Measurements from ENCODE around the gene RASGRF2.

The RASGRF2 gene

DNA sequence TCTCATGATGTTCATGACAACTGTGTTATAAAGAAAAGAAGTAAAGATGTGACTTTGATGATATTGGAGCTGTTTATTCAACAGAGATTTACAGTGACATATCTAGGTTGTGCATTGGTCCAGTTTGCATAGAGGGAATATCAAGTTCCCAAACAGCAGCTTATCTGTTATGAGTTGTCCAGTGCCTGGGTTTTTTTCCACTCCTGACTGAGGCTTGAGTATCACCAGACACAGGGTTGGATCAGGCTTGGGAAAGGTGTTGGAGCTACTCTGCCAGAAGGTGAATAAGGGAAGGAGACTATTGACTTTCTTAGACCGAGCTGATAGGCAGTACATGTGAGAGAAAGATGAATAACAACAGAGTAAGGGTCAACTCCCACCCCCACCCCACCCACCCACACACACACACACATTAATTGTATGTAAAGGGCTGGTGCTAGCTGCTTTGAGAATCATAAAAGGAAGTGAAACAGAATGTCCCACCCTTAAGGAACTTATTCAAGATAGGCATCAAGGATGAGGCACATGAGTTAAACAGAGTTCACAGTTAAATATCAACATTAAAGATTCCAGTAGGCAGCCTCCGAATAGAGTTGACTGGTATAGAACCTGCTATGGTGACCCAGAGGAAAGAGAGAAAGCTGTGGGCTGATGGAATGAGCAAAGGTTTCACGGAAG lies 33.0 kb upstream of the RASGRF2 start:
- Histone ChIP-seq H3K4me3 (replicated peaks; ENCODE audit: low read depth, low read length) (no peak overlapping the region), H3K36me3 (ENCODE audit: control insufficient read depth, insufficient read depth, low read length) (no peaks in the 10 kb centered on the region), H3K27me3 (replicated peaks; ENCODE audit: control insufficient read depth, insufficient read depth, low read length) (no peaks in the 10 kb centered on the region)
- TF ChIP-seq, protein P1, sequence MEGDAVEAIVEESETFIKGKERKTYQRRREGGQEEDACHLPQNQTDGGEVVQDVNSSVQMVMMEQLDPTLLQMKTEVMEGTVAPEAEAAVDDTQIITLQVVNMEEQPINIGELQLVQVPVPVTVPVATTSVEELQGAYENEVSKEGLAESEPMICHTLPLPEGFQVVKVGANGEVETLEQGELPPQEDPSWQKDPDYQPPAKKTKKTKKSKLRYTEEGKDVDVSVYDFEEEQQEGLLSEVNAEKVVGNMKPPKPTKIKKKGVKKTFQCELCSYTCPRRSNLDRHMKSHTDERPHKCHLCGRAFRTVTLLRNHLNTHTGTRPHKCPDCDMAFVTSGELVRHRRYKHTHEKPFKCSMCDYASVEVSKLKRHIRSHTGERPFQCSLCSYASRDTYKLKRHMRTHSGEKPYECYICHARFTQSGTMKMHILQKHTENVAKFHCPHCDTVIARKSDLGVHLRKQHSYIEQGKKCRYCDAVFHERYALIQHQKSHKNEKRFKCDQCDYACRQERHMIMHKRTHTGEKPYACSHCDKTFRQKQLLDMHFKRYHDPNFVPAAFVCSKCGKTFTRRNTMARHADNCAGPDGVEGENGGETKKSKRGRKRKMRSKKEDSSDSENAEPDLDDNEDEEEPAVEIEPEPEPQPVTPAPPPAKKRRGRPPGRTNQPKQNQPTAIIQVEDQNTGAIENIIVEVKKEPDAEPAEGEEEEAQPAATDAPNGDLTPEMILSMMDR (IDR thresholded peaks at IDR 0.05; ENCODE audit: insufficient read depth, low read length, poor library complexity, severe bottlenecking), result no peak
- no peak for DNase-seq (ENCODE audit: extremely low read depth, insufficient read length)

DNA sequence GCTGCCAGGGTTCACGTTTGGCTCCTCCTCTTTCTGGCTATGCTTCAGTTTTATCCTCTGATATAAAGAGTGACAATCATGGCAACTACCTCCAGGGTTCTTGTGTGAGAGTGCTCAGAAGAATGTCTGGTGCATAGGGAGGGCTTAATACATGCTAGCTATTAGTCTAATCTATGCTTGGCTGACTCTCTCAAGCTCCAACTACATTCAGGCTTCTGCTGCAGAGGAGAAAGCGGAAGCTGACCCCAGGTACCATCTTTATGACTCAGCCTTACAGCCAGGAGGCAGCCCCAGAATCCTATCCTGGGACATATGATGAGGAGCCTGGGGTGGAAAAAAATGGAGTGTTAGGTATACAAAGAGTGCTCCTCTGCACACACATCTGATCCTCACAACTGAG lies 32.1 kb upstream of the RASGRF2 start:
- Histone ChIP-seq H3K36me3 (ENCODE audit: control insufficient read depth, insufficient read depth, low read length) (no peaks in the 10 kb centered on the region), H3K27me3 (replicated peaks; ENCODE audit: control insufficient read depth, insufficient read depth, low read length) (no peaks in the 10 kb centered on the region), H3K4me3 (replicated peaks; ENCODE audit: low read depth, low read length) (no peak overlapping the region)
- TF ChIP-seq, protein P1 (IDR thresholded peaks at IDR 0.05; ENCODE audit: insufficient read depth, low read length, poor library complexity, severe bottlenecking), result no peak
- peak; percentile 30 for DNase-seq (ENCODE audit: extremely low read depth, insufficient read length)

DNA sequence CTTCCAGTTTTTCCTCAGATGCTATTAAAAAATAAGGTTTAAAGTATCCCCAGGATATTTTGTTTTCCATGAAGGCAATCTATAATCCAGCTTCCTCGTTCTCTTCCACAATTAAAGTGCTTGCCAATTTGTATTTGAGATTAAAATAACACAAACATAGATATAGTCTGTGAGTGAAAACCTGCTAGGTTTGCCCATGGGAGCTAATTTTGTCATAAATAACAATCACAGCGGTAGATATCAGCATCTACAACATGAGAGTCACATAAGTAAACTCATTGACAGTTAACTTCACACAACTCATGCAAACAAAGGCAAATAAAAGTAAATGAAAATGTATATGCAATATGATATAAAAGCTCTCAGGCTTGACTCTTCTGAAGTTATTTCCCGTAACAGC lies 29.2 kb upstream of the RASGRF2 start:
- TF ChIP-seq, protein P1 (IDR thresholded peaks at IDR 0.05; ENCODE audit: insufficient read depth, low read length, poor library complexity, severe bottlenecking), result no peak
- H3K4me3 ChIP-seq (replicated peaks; ENCODE audit: low read depth, low read length), result no peak overlapping the region
- no peak for DNase-seq (ENCODE audit: extremely low read depth, insufficient read length)
- no peaks in the 10 kb centered on the region for H3K27me3 ChIP-seq (replicated peaks; ENCODE audit: control insufficient read depth, insufficient read depth, low read length)
- no peaks in the 10 kb centered on the region for H3K36me3 ChIP-seq (ENCODE audit: control insufficient read depth, insufficient read depth, low read length)

DNA sequence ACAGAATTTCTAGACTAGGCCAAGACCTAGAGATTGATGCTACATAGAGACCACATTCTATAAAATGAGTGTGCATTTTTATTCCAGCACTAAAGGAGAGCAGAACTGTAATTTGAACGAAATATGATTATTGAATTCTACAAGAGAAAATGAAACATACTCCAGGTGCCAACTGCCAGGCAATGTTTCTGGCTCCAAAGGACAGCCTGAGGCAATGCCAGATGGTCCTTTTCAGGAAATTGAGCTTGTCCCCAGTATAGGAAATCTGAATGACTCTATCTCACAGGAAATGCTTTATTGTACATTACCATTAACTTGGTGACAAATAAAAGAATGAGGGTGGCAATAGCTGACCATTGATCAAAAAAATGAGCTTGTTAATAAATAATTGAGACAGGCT lies 28.8 kb upstream of the RASGRF2 start:
- Histone ChIP-seq H3K4me3 (replicated peaks; ENCODE audit: low read depth, low read length) (no peak overlapping the region), H3K36me3 (ENCODE audit: control insufficient read depth, insufficient read depth, low read length) (no peaks in the 10 kb centered on the region), H3K27me3 (replicated peaks; ENCODE audit: control insufficient read depth, insufficient read depth, low read length) (no peaks in the 10 kb centered on the region)
- no peak for DNase-seq (ENCODE audit: extremely low read depth, insufficient read length)
- TF ChIP-seq, protein P1 (IDR thresholded peaks at IDR 0.05; ENCODE audit: insufficient read depth, low read length, poor library complexity, severe bottlenecking), result no peak

DNA sequence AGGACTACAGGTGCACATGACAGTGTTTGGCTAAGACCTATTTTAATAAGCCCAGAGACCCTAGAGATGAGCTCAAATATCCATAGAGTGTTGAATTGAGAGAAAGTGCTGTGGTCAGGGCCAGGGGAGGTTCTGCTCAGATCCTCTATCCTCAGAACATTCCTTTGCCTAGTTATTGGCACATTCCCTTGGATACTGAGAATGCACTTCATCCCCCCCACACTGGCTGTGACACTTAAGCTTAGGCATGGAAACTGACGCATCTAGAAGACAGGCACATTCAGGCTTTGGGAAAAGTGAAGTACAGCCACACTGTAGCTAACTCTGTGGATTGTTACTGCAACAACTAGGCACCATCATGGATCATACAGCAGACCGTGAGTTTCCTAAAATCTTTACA lies 27.1 kb upstream of the RASGRF2 start:
- DNase-seq (ENCODE audit: extremely low read depth, insufficient read length), result no peak
- H3K4me3 ChIP-seq (replicated peaks; ENCODE audit: low read depth, low read length), result no peak overlapping the region
- TF ChIP-seq, protein P1 (IDR thresholded peaks at IDR 0.05; ENCODE audit: insufficient read depth, low read length, poor library complexity, severe bottlenecking), result no peak
- no peaks in the 10 kb centered on the region for H3K36me3 ChIP-seq (ENCODE audit: control insufficient read depth, insufficient read depth, low read length)
- H3K27me3 ChIP-seq (replicated peaks; ENCODE audit: control insufficient read depth, insufficient read depth, low read length), result no peaks in the 10 kb centered on the region

DNA sequence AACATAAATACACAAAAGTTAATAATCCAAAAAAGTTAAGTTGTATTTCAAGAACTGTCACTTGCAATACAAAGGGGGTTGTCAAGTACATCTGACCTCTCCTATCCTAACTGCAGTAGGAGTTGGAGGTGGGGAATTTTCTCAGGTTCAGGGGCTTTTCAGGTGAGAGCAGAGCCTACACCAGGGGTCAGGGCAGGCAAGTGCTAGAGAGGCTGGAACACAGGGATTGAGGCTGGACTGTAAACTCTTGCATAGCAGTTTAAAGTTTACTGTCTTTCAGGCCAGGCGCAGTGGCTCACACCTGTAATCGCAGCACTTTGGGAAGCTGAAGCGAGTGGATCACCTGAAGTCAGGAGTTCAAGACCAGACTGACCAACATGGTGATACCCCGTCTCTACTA lies 25.4 kb upstream of the RASGRF2 start:
- no peaks in the 10 kb centered on the region; the same call in 1 of the 2 replicates for H3K27me3 ChIP-seq (replicated peaks; ENCODE audit: control insufficient read depth, insufficient read depth, low read length)
- TF ChIP-seq, protein P1 (IDR thresholded peaks at IDR 0.05; ENCODE audit: insufficient read depth, low read length, poor library complexity, severe bottlenecking), result no peak
- no peaks in the 10 kb centered on the region for H3K36me3 ChIP-seq (ENCODE audit: control insufficient read depth, insufficient read depth, low read length)
- no peak overlapping the region for H3K4me3 ChIP-seq (replicated peaks; ENCODE audit: low read depth, low read length)
- no peak for DNase-seq (ENCODE audit: extremely low read depth, insufficient read length)
